Measurements from ENCODE around the gene FUT8. TPM values are rescaled to one million over a fixed set of nuclear protein-coding genes. Genes with fewer than 3 reads are reported as not detected.

Gene FUT8
- total and polyA plus RNA-seq, 2 of the 8 experiments (the other 6 are each of a cell fraction or from before 2014, with no cell fraction given) = 10.5 to 25.1 TPM

GRCh38 chr14:65729566-65729965, 317.0 kb downstream of the FUT8 start:
- no peak overlapping the region for H2BK120ac ChIP-seq (replicated peaks; ENCODE audit: low read depth, low read length)
- no peak overlapping the region for H3K4ac ChIP-seq (replicated peaks; ENCODE audit: insufficient read length, low read depth, low read length)
- no peak overlapping the region for H3K56ac ChIP-seq (replicated peaks; ENCODE audit: insufficient read length, low read depth, low read length)
- no peak overlapping the region for H2AFZ ChIP-seq (ENCODE audit: low read length)
- H3K23me2 ChIP-seq (ENCODE audit: low read depth, low read length) = no peaks in the 10 kb centered on the region
- no peak overlapping the region for H2BK20ac ChIP-seq (ENCODE audit: low read length)
- no peak overlapping the region for H3K18ac ChIP-seq (ENCODE audit: extremely low read depth, low read length)
- no peaks in the 10 kb centered on the region for H3K79me2 ChIP-seq (ENCODE audit: control insufficient read depth in 1 of 2, insufficient read depth in 2 of 2, low read length in 2 of 2)
- no peak overlapping the region for H3K4me3 ChIP-seq (ENCODE audit: extremely low read depth in 1 of 4, insufficient read depth in 2 of 4, low read depth in 3 of 4, low read length in 4 of 4)
- FAIRE-seq (no peak), DNase-seq (ENCODE audit: low read depth in 1 of 2, low spot score in 2 of 2) (no peak)
- TF ChIP-seq BRCA1 (IDR thresholded peaks at IDR 0.05; ENCODE audit: low read depth, low read length) (no peak), SIRT6 (IDR thresholded peaks at IDR 0.05; ENCODE audit: low read length) (no peak), POU5F1 (IDR thresholded peaks at IDR 0.05; ENCODE audit: low read depth, low read length) (no peak), CHD2 (IDR thresholded peaks at IDR 0.05; ENCODE audit: low read length) (no peak), CTBP2 (IDR thresholded peaks at IDR 0.05; ENCODE audit: borderline replicate concordance, insufficient read depth, insufficient read length, low read length) (no peak), KDM1A (IDR thresholded peaks at IDR 0.05; ENCODE audit: borderline replicate concordance, low read length) (no peak), RNF2 (IDR thresholded peaks at IDR 0.05; ENCODE audit: borderline replicate concordance, low read depth, low read length, missing control alignments, poor library complexity, severe bottlenecking) (no peak), RAD21 (IDR thresholded peaks at IDR 0.05 in 1 of 2, conservative IDR thresholded peaks at IDR 0.05 in 1 of 2; ENCODE audit: low read depth in 2 of 2, low read length in 2 of 2) (no peak), CHD1 (IDR thresholded peaks at IDR 0.05; ENCODE audit: low read depth, low read length) (no peak), JUN (IDR thresholded peaks at IDR 0.05; ENCODE audit: low read depth, low read length) (no peak), TCF12 (IDR thresholded peaks at IDR 0.05; ENCODE audit: low read depth, low read length) (no peak), PHF8 (conservative IDR thresholded peaks at IDR 0.05; ENCODE audit: low read depth, low read length) (no peak), SIN3A (conservative IDR thresholded peaks at IDR 0.05 in 1 of 2, IDR thresholded peaks at IDR 0.05 in 1 of 2; ENCODE audit: low read depth in 1 of 2, low read length in 2 of 2) (no peak), KDM4A (IDR thresholded peaks at IDR 0.05; ENCODE audit: low read depth, low read length, severe bottlenecking) (no peak)
- no peak overlapping the region for H2AK5ac ChIP-seq (ENCODE audit: low read depth, low read length)
- H3K27me3 ChIP-seq (replicated peaks in 1 of 4; ENCODE audit: control insufficient read depth in 3 of 4, extremely low read depth in 1 of 4, insufficient read depth in 3 of 4, low read length in 3 of 4) = no peaks in the 10 kb centered on the region
- H3K27ac ChIP-seq (ENCODE audit: low read depth, low read length) = no peak overlapping the region
- no peak overlapping the region for H2BK5ac ChIP-seq (ENCODE audit: low read depth, low read length)
- no peak overlapping the region for H4K5ac ChIP-seq (ENCODE audit: insufficient read length, low read depth, low read length)
- POLR2A ChIA-PET (ENCODE audit: partially characterized antibody) = interaction anchor here (0.7 kb wide), 1 partner anchor 374 kb away, joined by 4 read pairs; no protein-coding TSS in a partner anchor
- H2BK15ac ChIP-seq (ENCODE audit: low read length) = no peak overlapping the region
- H4K8ac ChIP-seq (ENCODE audit: extremely low read depth, insufficient read depth, low read length) = no peak overlapping the region
- no peaks in the 10 kb centered on the region for H3K79me1 ChIP-seq (ENCODE audit: low read depth, low read length)
- H2BK12ac ChIP-seq (ENCODE audit: low read depth, low read length) = no peak overlapping the region
- H3K36me3 ChIP-seq (ENCODE audit: control insufficient read depth in 2 of 4, insufficient read depth in 4 of 4, low read length in 3 of 4) = peaks cover 0 to 3% (median 0%) of the 10 kb centered on the region in 4 experiments; a peak in 2 of 8 replicates
- no peak overlapping the region for H3K9ac ChIP-seq (replicated peaks in 1 of 4; ENCODE audit: extremely low read depth in 1 of 4, low read depth in 3 of 4, low read length in 3 of 4)
- no peak overlapping the region for H3K23ac ChIP-seq (ENCODE audit: insufficient read length)
- H4K91ac ChIP-seq (replicated peaks; ENCODE audit: insufficient read length, low read length) = no peak overlapping the region
- CTCF ChIA-PET (ENCODE audit: partially characterized antibody) = interaction anchor here (1.2 kb wide), 1 partner anchor 18 kb away, joined by 3 read pairs; no protein-coding TSS in a partner anchor
- H4K20me1 ChIP-seq (replicated peaks in 1 of 2; ENCODE audit: control insufficient read depth in 1 of 2, insufficient read depth in 2 of 2, low read length in 2 of 2) = no peaks in the 10 kb centered on the region
- H3K14ac ChIP-seq (ENCODE audit: insufficient read length) = no peak overlapping the region
- H3K4me1 ChIP-seq (replicated peaks in 1 of 4; ENCODE audit: control insufficient read depth in 3 of 4, insufficient read depth in 4 of 4, low read length in 3 of 4) = no peaks in the 10 kb centered on the region
- WGBS, 2 experiments (ENCODE audit: extremely low coverage in 1 of 2, insufficient coverage in 1 of 2, insufficient read length in 1 of 2, insufficient replicate concordance in 2 of 2, low coverage in 1 of 2, low lambda C conversion rate in 2 of 2, missing lambda C conversion rate in 1 of 2) = 87% methylated on average over 5 of the region's 5 CpGs; no CpG with 5 or more reads in 1 of the 2 experiments
- no peak overlapping the region for H3K4me2 ChIP-seq (ENCODE audit: insufficient read depth in 1 of 2, low read depth in 2 of 2, low read length in 2 of 2)
- H3K9me3 ChIP-seq (ENCODE audit: insufficient read depth in 2 of 2, low read depth in 1 of 2, low read length in 1 of 2) = peaks cover 0 to 7% of the 10 kb centered on the region in 2 experiments; a peak in 1 of 4 replicates

Measured in H1 (cell line).